AG09319 (cell line): Measurements from ENCODE around the gene IGFBP7.

Experiments
- DNase-seq: peaks from one replicate; pipeline ENCODE4 v3.0.0-alpha.2; 2010; ENCODE audit warnings: low read depth; ENCODE audit errors: extremely low read depth
- TF ChIP-seq, protein P1 (sequence below): IDR thresholded peaks from 2 replicates; pipeline ENCODE4 v1.5.1; 2011; ENCODE audit warnings: low read depth, mild to moderate bottlenecking, inconsistent platforms, low read length, moderate library complexity

IGFBP7 gene

DNA sequence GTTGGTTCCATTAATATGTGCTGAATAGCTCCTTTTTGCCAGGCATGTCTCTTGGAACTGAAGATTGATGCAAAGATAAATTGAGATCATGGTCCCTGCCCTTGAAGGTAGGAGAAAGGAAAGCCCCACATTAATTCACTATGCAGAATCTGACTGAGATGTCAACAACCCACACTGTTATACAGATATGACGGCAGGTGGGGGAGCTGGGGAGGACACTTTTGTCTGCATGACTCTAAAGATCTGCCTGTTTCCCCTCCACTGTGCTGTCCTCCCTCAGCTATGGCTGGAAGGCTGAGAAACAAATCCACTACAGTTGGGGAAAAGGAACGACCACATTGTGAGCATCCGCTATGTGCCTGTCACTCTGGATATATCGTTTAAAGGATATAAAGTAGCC, 36.3 kb upstream of the IGFBP7 start:
- TF ChIP-seq, protein P1, sequence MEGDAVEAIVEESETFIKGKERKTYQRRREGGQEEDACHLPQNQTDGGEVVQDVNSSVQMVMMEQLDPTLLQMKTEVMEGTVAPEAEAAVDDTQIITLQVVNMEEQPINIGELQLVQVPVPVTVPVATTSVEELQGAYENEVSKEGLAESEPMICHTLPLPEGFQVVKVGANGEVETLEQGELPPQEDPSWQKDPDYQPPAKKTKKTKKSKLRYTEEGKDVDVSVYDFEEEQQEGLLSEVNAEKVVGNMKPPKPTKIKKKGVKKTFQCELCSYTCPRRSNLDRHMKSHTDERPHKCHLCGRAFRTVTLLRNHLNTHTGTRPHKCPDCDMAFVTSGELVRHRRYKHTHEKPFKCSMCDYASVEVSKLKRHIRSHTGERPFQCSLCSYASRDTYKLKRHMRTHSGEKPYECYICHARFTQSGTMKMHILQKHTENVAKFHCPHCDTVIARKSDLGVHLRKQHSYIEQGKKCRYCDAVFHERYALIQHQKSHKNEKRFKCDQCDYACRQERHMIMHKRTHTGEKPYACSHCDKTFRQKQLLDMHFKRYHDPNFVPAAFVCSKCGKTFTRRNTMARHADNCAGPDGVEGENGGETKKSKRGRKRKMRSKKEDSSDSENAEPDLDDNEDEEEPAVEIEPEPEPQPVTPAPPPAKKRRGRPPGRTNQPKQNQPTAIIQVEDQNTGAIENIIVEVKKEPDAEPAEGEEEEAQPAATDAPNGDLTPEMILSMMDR, result no peak
- DNase-seq, result no peak

DNA sequence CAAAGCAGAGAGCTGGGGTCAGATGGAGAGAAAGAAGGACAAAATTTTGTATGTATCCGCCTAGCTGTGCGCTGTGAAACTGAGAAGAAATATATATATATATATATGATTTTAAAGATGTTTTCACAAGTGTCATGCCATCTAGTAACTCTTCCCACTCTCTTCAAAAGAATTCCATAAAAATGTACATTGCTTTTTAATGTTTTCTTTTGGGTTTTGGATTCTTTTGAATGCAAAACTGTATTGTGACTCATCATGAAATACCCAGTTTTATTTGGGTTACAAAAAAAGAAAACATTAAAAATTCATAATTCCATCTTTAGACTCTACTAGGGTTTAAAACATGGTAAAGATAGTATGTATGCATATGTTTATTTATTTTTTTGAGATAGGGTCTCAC, 34.3 kb upstream of the IGFBP7 start:
- no peak for DNase-seq
- TF ChIP-seq, protein P1, result no peak

DNA sequence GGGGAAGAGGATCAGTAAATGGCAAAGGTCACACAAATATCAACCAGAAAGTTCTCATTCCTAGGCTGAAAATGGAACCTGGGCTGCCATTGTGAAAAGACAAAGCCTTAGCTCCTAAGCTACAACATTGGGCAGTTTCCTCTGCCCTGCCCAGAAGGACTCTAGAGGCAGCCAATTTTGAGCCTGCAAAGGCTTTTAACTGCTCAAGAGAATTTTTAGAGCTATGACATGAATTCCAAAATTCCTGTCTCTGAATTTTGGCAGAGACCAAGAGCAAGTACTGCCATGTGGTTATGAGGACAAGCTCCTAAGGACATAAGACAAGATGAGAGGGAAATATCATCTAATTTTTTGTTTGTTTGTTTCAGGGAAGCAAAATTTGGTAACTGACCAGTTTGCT, 29.6 kb upstream of the IGFBP7 start:
- TF ChIP-seq, protein P1, result no peak
- no peak for DNase-seq

DNA sequence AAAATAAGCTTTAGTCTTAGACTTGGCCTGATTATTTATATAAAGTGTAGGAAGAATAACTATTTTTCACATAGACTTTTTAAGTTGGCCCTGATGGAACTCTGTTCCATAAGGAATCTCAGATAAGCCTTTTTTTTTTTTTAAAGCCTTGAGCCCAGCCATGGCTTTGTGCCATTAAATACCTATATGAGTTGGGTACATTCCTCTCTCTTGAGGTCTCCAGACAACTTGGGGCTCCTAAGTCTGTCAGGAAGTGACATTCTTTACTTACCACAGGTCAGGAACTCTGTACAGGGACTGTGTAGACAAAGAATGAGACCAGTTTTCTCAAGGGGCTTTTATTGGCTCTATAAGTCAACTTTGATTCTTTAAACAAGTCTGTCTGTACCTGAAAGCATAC, 27.1 kb upstream of the IGFBP7 start:
- DNase-seq, result no peak

DNA sequence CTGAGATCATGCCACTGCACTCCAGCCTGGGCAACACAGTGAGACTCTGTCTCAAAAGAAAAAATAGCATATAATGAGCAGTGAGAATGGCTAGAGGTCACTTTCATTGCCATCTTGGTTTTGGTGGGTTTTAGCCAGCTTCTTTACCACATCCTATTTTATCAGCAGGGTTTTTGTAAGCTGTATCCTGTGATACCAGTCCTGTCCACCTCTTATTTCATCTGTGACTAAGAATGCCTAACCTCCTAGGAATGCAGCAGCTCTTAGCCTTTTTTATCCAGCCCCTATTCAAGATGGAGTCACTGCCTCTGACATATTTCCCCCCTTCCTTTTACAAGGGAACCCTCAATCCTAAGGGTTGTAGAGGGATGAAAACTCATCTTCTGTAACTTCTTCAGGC, 26.1 kb upstream of the IGFBP7 start:
- no peak for DNase-seq
- TF ChIP-seq, protein P1, result no peak

More for the DNA sequence above, 27.1 kb upstream of the IGFBP7 start:
- TF ChIP-seq, protein P1, result no peak

DNA sequence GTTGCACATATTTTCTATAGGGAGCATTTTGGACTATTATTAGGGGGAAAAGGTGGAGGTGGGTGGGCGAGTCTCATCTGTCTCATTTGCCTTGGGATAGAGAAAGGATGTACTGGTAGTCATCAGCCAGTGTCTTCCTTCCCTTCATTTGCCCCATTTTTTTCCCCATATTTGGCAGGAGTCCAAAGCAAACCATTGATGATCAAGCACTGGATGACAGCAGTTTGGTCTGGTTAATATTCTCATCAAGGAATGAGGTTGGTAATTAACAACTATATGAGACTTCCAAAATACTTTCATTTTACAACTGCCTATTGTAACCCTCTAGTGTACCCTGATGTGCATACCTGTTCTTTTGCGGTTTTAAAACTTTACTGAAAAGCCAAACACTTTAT, 22.6 kb upstream of the IGFBP7 start:
- TF ChIP-seq, protein P1, result no peak

DNA sequence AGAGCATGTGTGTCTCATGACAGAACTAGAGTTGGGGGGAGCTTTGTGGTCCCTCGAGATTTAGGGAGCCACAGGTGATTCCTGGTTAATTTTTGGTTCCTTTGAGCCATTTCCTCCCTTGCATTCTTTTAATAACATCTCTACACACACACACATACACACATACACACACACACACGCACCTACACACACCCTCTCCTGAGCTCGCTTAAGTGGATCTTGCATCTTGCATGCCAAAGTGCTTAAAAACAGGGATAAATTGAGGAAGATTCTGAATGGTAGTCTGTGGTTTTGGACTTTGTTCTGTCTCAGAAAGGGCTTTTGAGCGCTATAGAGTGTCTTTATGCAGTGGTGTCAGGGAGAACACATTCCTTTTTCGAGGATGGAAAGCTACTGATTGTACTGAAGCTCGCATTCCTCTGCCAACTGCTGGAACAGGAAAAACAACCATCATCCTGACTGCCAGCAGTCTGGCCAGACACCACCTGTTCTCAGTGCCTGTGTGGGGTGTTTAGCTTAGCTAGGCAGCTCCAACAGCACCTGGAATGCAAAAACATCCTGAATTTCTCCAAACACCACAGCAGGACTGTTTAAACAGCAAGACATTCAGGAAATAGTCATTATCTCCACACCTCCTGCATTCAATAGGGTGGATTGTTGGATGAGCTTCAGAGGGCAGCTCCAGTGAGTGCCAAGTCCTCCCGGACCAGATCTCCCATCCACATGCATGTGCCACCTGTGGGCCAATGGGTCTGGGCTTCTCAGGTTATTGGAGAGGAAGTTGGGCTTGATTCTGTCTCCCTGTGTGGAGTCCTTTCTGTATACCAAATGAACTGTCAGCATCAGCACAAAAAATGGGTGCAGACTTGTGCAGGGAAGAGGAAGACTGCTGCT, 21.9 kb upstream of the IGFBP7 start:
- DNase-seq, result no peak
- TF ChIP-seq, protein P1, result no peak

More for the DNA sequence above, 22.6 kb upstream of the IGFBP7 start:
- no peak for DNase-seq
